ENCODE data around the gene DVL3.

DVL3 gene

GRCh38 chr3:184209146-184209923 is 54.2 kb downstream of the DVL3 start:
- Histone ChIP-seq H3K9me3 (ENCODE audit: control insufficient read depth in 2 of 2, low read length in 2 of 2) (no peaks in the 10 kb centered on the region), H3K36me3 (ENCODE audit: control insufficient read depth in 2 of 2, insufficient read depth in 2 of 2, low read length in 2 of 2) (no peaks in the 10 kb centered on the region), H3K27me3 (ENCODE audit: control insufficient read depth in 1 of 2, insufficient read depth in 2 of 2, low read length in 2 of 2) (peaks cover 0 to 4% of the 10 kb centered on the region in 2 donors), H3K4me3 (ENCODE audit: low read length in 2 of 2) (no peak overlapping the region), H3K9ac (ENCODE audit: low read length in 2 of 2) (no peak overlapping the region), H3K27ac (ENCODE audit: low read length) (no peak overlapping the region), H3K4me1 (ENCODE audit: control insufficient read depth, insufficient read depth, low read length) (no peaks in the 10 kb centered on the region)

- no peak overlapping the region for H3K27ac ChIP-seq (ENCODE audit: low read length)
- H3K4me1 ChIP-seq (ENCODE audit: control insufficient read depth, insufficient read depth, low read length), result no peaks in the 10 kb centered on the region
Observed at GRCh38 chr3:184211297-184211696, 56.1 kb downstream of the DVL3 start.

GRCh38 chr3:184211718-184212117 is 56.5 kb downstream of the DVL3 start:
- Histone ChIP-seq H3K9me3 (ENCODE audit: control insufficient read depth in 2 of 2, low read length in 2 of 2) (no peaks in the 10 kb centered on the region), H3K4me3 (ENCODE audit: low read length in 2 of 2) (no peak overlapping the region), H3K9ac (ENCODE audit: low read length in 2 of 2) (no peak overlapping the region), H3K27me3 (ENCODE audit: control insufficient read depth in 1 of 2, insufficient read depth in 2 of 2, low read length in 2 of 2) (peaks cover 0 to 2% of the 10 kb centered on the region in 2 donors), H3K36me3 (ENCODE audit: control insufficient read depth in 2 of 2, insufficient read depth in 2 of 2, low read length in 2 of 2) (no peaks in the 10 kb centered on the region), H3K27ac (ENCODE audit: low read length) (no peak overlapping the region), H3K4me1 (ENCODE audit: control insufficient read depth, insufficient read depth, low read length) (no peaks in the 10 kb centered on the region)

More at GRCh38 chr3:184211297-184211696, 56.1 kb downstream of the DVL3 start:
- H3K36me3 ChIP-seq (ENCODE audit: control insufficient read depth in 2 of 2, insufficient read depth in 2 of 2, low read length in 2 of 2), result no peaks in the 10 kb centered on the region
- no peak overlapping the region for H3K4me3 ChIP-seq (ENCODE audit: low read length in 2 of 2)
- peaks cover 0 to 4% of the 10 kb centered on the region in 2 donors for H3K27me3 ChIP-seq (ENCODE audit: control insufficient read depth in 1 of 2, insufficient read depth in 2 of 2, low read length in 2 of 2)
- H3K9ac ChIP-seq (ENCODE audit: low read length in 2 of 2), result no peak overlapping the region
- no peaks in the 10 kb centered on the region for H3K9me3 ChIP-seq (ENCODE audit: control insufficient read depth in 2 of 2, low read length in 2 of 2)

GRCh38 chr3:184218814-184219213 is 63.6 kb downstream of the DVL3 start:
- H3K36me3 ChIP-seq (ENCODE audit: control insufficient read depth in 2 of 2, insufficient read depth in 2 of 2, low read length in 2 of 2), result no peaks in the 10 kb centered on the region
- H3K27ac ChIP-seq (ENCODE audit: low read length), result no peak overlapping the region

GRCh38 chr3:184222521-184222920 is 67.3 kb downstream of the DVL3 start:
- H3K27ac ChIP-seq (ENCODE audit: low read length), result no peak overlapping the region
- H3K4me3 ChIP-seq (ENCODE audit: low read length in 2 of 2), result no peak overlapping the region
- no peaks in the 10 kb centered on the region for H3K9me3 ChIP-seq (ENCODE audit: control insufficient read depth in 2 of 2, low read length in 2 of 2)
- H3K36me3 ChIP-seq (ENCODE audit: control insufficient read depth in 2 of 2, insufficient read depth in 2 of 2, low read length in 2 of 2), result no peaks in the 10 kb centered on the region
- peaks cover 15% of the 10 kb centered on the region in 2 donors for H3K27me3 ChIP-seq (ENCODE audit: control insufficient read depth in 1 of 2, insufficient read depth in 2 of 2, low read length in 2 of 2)
- H3K9ac ChIP-seq (ENCODE audit: low read length in 2 of 2), result no peak overlapping the region
- no peaks in the 10 kb centered on the region for H3K4me1 ChIP-seq (ENCODE audit: control insufficient read depth, insufficient read depth, low read length)

More at GRCh38 chr3:184218814-184219213, 63.6 kb downstream of the DVL3 start:
- H3K4me3 ChIP-seq (ENCODE audit: low read length in 2 of 2), result no peak overlapping the region
- no peaks in the 10 kb centered on the region for H3K4me1 ChIP-seq (ENCODE audit: control insufficient read depth, insufficient read depth, low read length)
- no peaks in the 10 kb centered on the region for H3K9me3 ChIP-seq (ENCODE audit: control insufficient read depth in 2 of 2, low read length in 2 of 2)
- no peak overlapping the region for H3K9ac ChIP-seq (ENCODE audit: low read length in 2 of 2)
- peaks cover 2 to 4% of the 10 kb centered on the region in 2 donors for H3K27me3 ChIP-seq (ENCODE audit: control insufficient read depth in 1 of 2, insufficient read depth in 2 of 2, low read length in 2 of 2)

All from stomach smooth muscle (tissue), 2 donors.